Stimulated activated CD4-positive, alpha-beta T cell treated with anti-CD3 and anti-CD28 coated beads, Interleukin-15, amount 100 ng/mL, for 48 hours (primary cell): Measurements from ENCODE around the gene GRK1.

Experiments used
- DNase-seq, 2 donors: peaks; one replicate each; pipeline ENCODE4 v3.0.0-alpha.2; 2020; ENCODE audit warnings: low read depth in 2 of 2

The GRK1 gene

GRCh38 chr13:113729187-113730019, 62.4 kb downstream of the GRK1 start:
- DNase-seq: no peak

- DNase-seq: no peak
Measured at GRCh38 chr13:113730258-113730691, 63.3 kb downstream of the GRK1 start.

GRCh38 chr13:113730831-113731191, 63.8 kb downstream of the GRK1 start:
- DNase-seq: no peak

- no peak for DNase-seq
Measured at GRCh38 chr13:113731192-113732175, 64.5 kb downstream of the GRK1 start.

GRCh38 chr13:113732176-113732960, 65.3 kb downstream of the GRK1 start:
- no peak for DNase-seq

GRCh38 chr13:113732961-113733950, 66.2 kb downstream of the GRK1 start:
- no peak for DNase-seq

GRCh38 chr13:113734099-113734825, 67.2 kb downstream of the GRK1 start:
- DNase-seq: no peak

- DNase-seq: no peak
Measured at GRCh38 chr13:113734826-113735125, 67.8 kb downstream of the GRK1 start.

GRCh38 chr13:113735194-113735593, 68.2 kb downstream of the GRK1 start:
- no peak for DNase-seq

- no peak for DNase-seq
Measured at GRCh38 chr13:113735750-113736149, 68.7 kb downstream of the GRK1 start.

GRCh38 chr13:113736258-113736731, 69.3 kb downstream of the GRK1 start:
- no peak for DNase-seq

GRCh38 chr13:113737803-113738202, 70.8 kb downstream of the GRK1 start:
- no peak for DNase-seq

GRCh38 chr13:113739527-113740285, 72.7 kb downstream of the GRK1 start:
- no peak for DNase-seq

GRCh38 chr13:113740286-113740556, 73.2 kb downstream of the GRK1 start:
- DNase-seq: no peak

- no peak for DNase-seq
Measured at GRCh38 chr13:113740661-113741060, 73.6 kb downstream of the GRK1 start.

GRCh38 chr13:113741191-113741668, 74.2 kb downstream of the GRK1 start:
- DNase-seq: no peak

GRCh38 chr13:113742000-113742441, 75.0 kb downstream of the GRK1 start:
- no peak for DNase-seq

GRCh38 chr13:113742445-113743120, 75.6 kb downstream of the GRK1 start:
- no peak for DNase-seq
